BE2C (cell line): ENCODE results near the gene DAPK1.

ENCODE experiments used
- DNase-seq: peaks from one replicate; pipeline ENCODE4 v3.0.0-alpha.2; 2020
- H3K27me3 ChIP-seq: fragments of 250-450 bp; sonication (Bioruptor Pico); 2 replicates; pipeline ENCODE4 v1.5.1; 2020; ENCODE audit warnings: mild to moderate bottlenecking
- H3K36me3 ChIP-seq: fragments of 250-450 bp; sonication (Bioruptor Pico); 2 replicates; pipeline ENCODE4 v1.5.1; 2020; ENCODE audit warnings: mild to moderate bottlenecking
- H3K4me1 ChIP-seq: fragments of 250-450 bp; sonication (Bioruptor Pico); 2 replicates; pipeline ENCODE4 v1.5.1; 2020
- H3K4me3 ChIP-seq: 2 replicates; pipeline ENCODE4 v1.5.1; 2011; ENCODE audit warnings: low read depth, low read length
- H3K9me3 ChIP-seq: fragments of 250-450 bp; sonication (Bioruptor Pico); 2 replicates; pipeline ENCODE4 v1.5.1; 2020
- CTCF ChIP-seq: IDR thresholded peaks from 2 replicates; pipeline ENCODE4 v1.5.1; 2012; ENCODE audit warnings: mild to moderate bottlenecking, low read depth, low read length

DAPK1 gene

DNA sequence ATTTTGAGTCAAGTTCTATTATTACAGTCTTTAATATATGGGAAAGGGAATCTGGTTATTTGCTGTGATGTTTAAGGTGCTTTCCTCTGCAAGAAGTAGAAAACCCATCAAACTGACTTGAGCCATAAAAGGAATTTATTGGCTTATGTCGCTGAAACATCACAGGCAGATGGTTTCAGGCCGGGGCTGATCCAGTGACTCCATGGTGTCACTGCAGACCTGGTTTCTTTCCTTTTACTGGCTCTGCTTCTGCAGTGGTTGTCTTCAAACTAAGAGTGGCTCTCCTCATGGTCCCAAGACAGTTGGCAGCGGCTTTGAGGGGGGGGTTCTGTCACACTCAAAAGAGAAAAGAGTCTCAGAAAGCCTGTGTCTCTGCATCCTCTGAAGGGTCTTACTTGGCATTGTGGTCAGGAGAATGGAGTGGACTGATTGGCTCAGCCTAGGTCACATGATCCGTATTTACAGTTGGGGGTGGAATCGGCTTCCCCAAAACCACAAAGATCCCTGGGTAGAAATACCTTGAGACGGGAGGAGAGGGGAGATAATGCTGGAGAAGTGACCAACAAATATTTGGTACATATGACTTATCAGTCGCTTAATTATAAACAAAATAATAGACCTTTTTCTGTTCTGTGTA lies 106.3 kb downstream of the DAPK1 start:
- DNase-seq = no peak
- Histone ChIP-seq H3K9me3 (no peaks in the 10 kb centered on the region), H3K27me3 (no peaks in the 10 kb centered on the region), H3K4me3 (no peak overlapping the region), H3K36me3 (peaks cover 16% of the 10 kb centered on the region), H3K4me1 (peaks cover 11% of the 10 kb centered on the region)
- no peak for TF ChIP-seq CTCF

GRCh38 chr9:87604886-87605588 lies 107.4 kb downstream of the DAPK1 start:
- H3K4me1 ChIP-seq = peaks cover 3% of the 10 kb centered on the region; the same call in 1 of the 2 replicates
- DNase-seq = no peak
- H3K4me3 ChIP-seq = no peak overlapping the region
- TF ChIP-seq CTCF = no peak
- H3K27me3 ChIP-seq = no peaks in the 10 kb centered on the region
- no peaks in the 10 kb centered on the region for H3K9me3 ChIP-seq
- H3K36me3 ChIP-seq = peaks cover 16% of the 10 kb centered on the region

DNA sequence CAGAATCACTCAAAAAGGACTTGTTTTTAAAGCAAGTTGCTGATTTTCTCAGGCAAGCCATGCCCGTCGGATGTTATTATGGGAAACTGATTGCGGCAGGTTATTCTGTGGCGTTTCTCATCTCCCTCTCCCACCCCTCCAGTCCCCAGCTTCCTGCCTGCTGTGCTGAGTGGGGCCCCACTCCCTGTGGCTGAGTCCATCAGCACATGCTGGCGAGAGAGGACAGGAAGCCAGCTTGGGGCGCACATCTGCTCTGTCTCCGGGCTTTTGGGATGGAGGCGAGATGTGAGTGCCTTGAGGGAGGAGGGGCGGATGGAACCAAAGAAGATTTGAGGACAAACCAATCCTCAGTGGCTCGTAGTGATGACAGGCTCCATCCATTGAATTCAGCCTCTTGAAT lies 108.0 kb downstream of the DAPK1 start:
- no peak for TF ChIP-seq CTCF
- no peak for DNase-seq
- no peaks in the 10 kb centered on the region for H3K27me3 ChIP-seq
- H3K36me3 ChIP-seq = peaks cover 16% of the 10 kb centered on the region
- no peak overlapping the region for H3K4me3 ChIP-seq
- peaks cover 2% of the 10 kb centered on the region; the same call in 1 of the 2 replicates for H3K4me1 ChIP-seq
- no peaks in the 10 kb centered on the region for H3K9me3 ChIP-seq

DNA sequence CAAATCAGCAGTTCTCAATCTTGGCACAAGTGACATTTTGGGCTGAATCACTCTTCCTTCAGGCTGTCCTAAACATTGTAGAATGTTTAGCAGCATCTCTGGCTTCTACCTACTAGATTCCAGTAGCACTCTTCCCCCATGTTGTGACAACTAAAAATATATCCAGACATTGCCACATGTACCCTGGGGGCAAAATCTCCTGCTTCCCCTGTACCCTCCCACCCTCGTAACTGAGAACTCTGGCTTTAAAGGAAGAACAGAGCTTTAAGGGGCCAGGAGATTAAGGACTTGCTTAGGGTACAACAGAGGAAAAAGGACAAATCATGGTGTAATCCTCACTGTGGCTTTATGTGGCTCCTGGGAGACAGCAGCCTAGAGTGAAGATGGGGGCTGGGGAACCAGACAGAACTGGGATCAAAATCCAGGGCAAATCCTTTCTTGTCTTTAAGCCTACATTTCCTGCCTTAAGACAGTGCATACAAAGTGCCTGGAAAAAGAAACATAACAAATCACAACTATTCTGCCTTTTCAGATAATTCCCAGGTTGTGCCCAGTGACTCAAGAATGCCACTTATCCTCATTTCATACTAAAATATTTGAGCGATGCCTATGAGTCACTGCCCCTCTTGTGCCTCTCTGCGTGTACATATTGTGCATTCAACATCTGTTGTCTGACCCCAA lies 109.3 kb downstream of the DAPK1 start:
- no peaks in the 10 kb centered on the region for H3K27me3 ChIP-seq
- H3K9me3 ChIP-seq = no peaks in the 10 kb centered on the region
- H3K4me3 ChIP-seq = no peak overlapping the region
- H3K36me3 ChIP-seq = peaks cover 16% of the 10 kb centered on the region
- no peaks in the 10 kb centered on the region; the same call in 1 of the 2 replicates for H3K4me1 ChIP-seq
- TF ChIP-seq CTCF = no peak
- DNase-seq = no peak

GRCh38 chr9:87607859-87608258 lies 110.2 kb downstream of the DAPK1 start:
- peaks cover 3% of the 10 kb centered on the region for H3K4me1 ChIP-seq
- H3K4me3 ChIP-seq = no peak overlapping the region
- no peaks in the 10 kb centered on the region for H3K9me3 ChIP-seq
- no peak for DNase-seq
- H3K27me3 ChIP-seq = no peaks in the 10 kb centered on the region
- peaks cover 16% of the 10 kb centered on the region for H3K36me3 ChIP-seq
- no peak for TF ChIP-seq CTCF

DNA sequence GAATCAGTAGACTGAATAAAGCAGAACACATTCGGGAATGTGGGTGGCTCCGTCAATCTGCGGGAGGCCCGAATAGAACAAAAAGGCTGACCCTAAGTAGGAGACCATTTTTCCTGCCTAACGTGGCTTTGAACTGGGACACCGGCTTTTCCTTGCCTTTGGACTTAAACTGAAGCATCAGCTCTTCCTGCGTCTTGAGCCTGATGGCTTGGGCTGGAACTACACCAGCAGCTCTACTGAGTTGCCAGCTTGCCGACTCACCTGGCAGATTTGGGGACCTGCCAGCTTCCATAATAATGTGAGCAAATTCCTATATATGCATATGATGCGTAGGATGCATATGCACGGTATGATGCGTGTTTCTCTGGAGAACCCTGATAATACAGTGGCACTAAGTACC lies 111.3 kb downstream of the DAPK1 start:
- TF ChIP-seq CTCF = no peak
- H3K4me1 ChIP-seq = peaks cover 3% of the 10 kb centered on the region
- H3K36me3 ChIP-seq = peaks cover 16% of the 10 kb centered on the region

More for the DNA sequence above, 111.3 kb downstream of the DAPK1 start:
- no peak for DNase-seq
- Histone ChIP-seq H3K27me3 (no peaks in the 10 kb centered on the region), H3K4me3 (no peak overlapping the region), H3K9me3 (no peaks in the 10 kb centered on the region)
